HG02970 (cell line): Measurements from ENCODE around the gene EVC2.
"Not testable (repeated sequence)": the region's sequence is repeated elsewhere in the genome, so short reads cannot be mapped to it uniquely, and the experiment has no call there.

Experiments
- ATAC-seq: cut with Tn5 transposase; IDR thresholded peaks from one replicate; pipeline ENCODE4 v1.9.1; 2021; ENCODE audit warnings: mild to moderate bottlenecking, moderate library complexity, moderate number of reproducible peaks; ENCODE audit not compliant: unreplicated experiment, low FRiP score

The EVC2 gene

DNA sequence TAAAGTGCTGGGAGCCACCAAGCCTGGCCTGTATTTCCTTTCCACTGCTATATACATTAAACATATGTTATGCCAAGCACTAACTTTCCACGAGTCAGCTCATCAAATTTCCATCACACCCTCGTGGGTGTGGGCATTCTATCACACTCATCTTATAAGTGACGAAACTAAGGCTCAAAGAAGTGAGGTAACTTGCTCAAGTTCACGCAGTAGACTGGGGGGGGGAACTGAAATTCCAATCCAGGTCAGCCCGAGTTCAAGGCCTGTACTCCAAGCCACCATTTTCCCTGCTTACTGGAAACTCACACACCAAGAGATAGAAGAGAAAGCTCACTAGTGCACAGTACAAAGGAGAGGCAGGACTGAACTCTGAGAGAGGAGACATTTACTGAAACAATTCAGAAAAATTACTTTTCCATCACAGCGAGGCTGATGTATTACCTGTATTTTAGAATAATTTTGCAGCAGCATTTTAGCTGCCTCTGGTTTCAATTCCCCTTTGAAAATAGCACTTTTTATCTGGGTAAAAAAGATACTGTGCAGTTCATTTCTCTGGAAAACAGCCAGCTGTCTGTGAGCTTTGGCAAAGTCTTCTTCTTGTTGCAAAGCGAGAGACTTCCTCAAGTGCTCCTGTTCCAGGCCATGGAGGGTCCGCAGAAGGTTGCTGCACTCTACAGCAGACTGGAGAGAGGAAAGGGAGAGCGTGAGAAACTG, 76.8 kb downstream of the EVC2 start:
- ATAC-seq, result no peak

DNA sequence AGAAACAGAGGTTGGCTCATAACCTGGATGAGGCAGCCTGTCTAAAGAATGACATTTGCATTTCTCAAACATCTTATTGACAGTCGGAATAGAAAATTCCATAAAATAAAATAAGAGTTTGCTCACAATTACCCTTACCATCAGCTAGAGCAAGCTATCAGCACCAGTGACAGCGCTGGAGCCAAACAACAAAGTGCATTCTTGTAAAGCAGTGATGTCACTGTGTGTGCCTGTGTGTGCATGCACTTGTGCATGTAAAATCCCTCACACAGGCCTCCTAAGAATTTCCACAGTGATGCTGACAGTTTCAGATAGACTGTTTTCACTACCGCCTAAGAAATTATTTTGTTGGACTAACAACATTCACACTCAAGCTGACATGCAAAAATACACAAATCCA, 77.6 kb downstream of the EVC2 start:
- ATAC-seq, result no peak

DNA sequence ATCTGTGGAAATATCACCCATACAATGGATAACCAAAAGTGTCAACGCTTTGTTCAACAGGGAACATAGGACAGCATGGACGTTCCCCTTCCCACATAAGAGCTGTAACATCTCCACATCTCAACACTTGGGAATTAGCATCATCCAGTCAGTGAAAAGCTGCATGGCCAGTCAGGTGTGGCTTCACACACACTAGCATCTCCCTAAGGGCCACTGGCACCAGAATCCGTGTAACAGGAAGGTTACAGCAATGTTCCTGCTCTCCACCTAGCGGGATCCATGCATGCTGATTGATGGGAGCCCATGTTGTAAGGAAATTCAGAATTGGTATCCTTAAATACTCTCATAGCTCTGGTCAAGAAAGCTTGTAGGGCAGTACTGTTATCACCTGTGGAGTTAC, 78.8 kb downstream of the EVC2 start:
- ATAC-seq, result no peak

DNA sequence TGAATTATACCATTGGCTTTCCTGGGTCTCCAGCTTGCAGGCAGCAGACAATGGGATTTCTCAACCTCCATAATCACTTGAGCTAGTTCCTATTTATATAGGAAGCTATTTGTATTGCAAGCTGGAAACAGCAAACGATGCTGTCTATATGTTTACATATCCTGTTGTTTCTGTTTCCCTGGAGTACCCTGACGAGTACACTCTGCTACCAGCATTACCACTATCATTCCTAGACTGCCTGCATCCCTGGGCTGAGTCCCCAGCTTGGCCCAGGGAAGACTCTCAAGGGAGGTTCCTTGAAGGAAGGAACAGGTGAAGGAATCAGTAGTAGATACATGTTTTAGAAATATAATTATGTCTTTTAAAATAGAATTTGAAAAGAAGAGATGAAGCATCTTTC, 81.4 kb downstream of the EVC2 start:
- ATAC-seq, result no peak

DNA sequence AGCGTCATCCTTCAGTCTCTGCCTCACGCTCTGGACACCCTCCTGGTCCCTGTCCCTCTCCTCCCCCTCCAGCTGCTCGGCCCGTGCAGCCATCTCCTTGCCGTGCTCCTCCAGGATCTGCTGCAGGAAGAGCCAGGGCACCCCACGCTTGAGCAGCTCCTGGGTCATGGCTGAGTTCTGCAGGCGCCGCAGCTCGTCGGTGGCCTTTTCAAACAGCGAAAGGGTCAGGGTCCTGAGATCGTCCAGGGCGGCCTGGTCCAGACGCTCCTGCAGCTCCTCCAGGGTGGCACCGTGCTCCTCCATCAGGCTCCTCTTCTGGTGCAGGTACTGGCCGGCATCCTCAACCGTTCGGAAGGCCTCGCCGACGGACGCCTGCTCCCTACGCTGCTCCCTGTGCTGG, 85.8 kb downstream of the EVC2 start:
- no peak for ATAC-seq

DNA sequence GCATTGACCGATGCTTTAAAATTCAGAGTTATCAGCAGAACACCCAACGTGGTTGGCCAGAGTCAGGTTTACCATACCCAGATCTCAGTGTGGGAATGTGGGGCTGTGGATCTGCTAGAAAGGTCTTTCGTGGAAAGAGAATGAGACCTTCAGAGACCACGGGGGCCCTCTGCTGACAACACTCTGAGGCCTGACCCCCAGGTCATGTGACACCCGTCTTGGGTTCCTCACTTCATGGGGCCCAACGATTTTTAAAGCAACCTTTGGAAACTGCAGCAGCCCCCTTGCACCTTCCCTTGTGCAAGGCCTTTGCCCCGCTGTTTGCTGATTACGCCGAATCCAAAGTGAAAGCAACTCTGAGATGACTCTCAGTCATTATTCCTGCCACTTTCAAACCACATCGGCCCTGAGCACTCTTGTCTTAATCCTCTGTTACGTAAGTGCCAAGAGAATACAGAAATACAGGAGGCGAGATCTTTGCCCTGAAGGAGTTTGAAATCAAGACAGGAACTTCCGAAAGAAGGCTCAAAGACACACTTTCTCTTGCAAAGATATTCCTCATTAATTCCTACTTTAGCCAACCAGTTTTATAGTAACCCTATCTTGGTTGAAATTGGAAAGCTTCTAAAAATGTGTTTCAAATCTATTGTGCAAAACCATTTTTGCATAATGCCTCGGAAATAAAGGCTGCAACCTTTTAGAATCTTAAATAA, 88.3 kb downstream of the EVC2 start:
- ATAC-seq, result no peak

DNA sequence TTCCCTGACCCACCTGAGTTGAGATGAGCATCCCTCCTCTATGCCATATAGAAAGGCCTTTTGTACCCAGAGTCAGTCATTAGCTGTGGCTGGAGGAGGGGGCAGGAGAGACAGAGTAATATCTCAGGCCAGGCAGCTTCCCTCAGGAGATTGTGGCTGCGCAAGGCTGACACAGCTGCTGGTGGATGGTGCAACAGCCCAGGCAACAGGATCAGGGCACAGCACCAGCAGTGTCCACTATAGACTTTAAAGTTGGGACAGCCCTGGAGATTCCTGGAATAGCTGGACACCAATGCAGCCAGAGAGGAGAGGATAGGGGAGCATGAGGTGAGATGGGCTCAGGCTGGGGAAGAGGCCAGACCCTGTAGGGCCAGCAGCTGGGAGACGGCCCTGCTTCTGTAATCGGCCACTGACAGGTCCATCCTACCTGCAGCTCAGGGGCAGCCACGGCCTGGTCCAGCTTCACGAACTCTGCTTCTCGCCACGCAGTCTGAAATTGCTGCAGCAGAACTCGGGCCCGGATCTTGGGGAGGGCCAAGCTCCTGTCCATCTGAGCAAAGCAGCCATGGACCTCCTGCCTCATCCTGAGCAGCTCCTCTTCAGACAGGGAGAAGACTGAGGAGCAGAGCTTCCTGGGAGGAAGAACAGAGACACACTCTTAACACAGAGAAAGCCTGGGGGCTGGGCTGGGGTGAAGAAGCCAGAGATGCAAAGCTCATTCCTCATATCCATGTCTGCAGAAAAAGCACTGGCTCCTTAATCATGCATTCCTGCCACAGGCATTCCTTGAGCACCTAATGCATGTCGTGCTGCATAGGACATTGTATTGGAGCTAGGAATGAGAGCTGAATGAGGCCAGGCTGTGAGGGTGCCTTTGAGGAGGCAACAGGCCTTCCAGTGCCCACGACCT, 90.1 kb downstream of the EVC2 start:
- ATAC-seq, result no peak

DNA sequence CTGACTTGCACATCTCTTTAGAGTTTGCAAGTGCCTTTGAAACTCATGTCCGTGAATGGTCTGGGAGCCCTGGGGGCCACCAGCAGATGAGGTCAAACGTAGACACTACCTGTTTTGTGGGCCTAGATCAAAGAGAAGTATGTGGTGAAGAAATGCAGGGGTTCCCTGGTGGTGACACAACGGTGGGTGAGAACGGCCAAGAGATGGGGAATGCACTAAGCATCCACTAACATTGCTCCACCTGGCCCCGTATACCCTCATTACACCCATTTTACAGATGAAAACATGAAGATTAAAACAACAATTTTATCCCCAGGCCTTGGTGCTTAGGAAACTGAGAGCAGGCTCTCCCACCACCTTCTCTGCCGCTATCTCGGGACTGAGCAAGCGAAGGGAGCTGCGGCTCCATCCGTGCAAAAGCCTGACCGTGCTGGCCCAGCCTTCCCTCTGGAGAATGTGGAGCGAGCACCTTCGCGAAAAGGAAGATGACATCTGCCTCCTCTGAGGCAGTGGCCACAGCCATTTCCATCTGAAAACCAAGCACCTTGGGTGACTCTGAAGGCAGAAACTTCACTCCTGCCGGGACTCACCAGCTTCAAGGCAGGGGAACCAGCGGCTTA, 91.9 kb downstream of the EVC2 start:
- no peak for ATAC-seq

DNA sequence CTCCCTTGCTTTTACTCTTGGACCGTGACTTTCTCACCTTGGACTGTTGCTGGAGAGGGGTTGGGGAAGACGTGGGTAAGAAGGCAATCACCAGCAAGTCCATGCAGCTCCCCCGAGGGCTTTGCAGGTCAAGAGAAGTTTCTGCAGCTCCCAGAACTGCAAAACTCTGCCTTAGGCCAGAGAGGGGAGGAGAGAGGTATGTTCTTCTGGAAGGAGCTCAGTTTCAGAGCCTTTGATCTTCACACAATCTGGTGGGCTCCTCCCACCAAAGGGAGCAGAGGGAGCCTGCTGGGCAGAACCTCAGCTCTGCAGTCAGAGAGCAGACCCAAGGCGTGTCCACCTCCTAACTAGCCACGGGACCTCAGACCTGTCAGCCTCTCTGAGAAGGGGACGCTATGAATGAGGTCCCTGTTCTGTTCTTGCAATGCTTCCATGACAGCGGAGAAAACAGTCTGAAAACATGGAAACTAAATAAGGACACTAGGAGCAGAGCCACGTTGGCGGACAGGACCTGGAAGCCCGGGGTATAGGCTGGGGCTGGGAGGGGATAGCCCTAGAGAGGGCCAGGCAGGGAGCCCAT, 92.8 kb downstream of the EVC2 start:
- no peak for ATAC-seq

DNA sequence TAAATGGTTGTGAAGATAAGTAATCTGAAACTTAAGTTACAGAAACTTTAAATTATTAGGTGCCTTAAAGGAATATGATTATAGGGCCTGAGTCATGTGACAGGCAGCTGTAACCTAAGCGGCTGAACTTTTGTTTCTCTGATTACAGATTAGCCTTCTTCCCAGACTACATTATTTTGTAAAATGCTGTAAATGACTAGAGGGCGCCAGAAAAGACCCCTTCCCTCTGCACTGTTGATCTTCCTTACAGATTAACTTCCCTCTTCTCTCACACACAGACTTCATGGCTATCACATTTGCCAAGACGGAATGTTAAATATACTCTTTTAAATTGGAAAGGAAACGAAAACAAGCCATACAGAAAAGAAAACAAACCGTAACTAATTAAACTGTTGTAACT, 96.6 kb downstream of the EVC2 start:
- ATAC-seq, result no peak

DNA sequence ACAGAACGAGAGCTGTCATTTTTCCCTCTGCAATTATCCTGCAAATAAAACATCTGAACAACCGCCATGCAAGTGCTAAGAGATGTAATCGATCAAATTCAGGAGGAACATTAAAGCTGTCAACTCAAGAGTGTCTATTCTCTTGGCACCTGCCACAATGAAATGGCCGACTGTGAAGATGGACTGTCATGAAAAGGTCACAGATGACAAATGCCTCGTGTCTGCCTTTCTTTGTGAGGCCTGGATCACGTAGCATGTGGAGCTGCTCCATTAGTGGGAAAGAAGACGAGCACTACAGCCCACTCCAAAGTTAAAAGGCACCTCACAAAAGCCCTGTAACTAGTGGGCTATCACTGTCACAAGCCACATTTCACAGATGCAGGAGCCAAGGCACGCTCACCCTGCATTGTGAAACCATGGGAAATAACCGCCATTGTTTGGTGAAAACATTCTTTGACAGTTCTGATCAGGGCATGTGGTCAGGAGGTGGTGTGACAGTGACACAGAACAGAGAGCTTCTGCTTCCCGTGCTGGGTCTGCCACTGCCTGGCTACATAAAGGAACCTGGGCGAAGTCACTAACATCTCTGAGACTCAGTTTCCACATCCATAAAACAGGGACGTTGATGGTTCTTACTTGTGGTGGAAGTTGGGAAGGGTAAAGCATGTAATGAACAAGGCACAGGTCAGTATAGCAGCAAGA, 98.9 kb downstream of the EVC2 start:
- no peak for ATAC-seq

DNA sequence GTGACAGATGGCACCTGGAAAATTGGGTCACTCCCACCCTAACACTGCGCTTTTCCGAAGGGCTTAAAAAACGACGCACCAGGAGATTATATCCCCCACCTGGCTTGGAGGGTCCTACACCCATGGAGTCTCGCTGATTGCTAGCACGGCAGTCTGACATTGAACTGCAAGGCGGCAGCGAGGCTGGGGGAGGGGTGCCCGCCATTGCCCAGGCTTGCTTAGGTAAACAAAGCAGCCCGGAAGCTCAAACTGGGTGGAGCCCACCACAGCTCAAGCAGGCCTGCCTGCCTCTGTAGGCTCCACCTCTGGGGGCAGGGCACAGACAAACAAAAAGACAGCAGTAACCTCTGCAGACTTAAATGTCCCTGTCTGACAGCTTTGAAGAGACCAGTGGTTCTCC, 114.5 kb downstream of the EVC2 start:
- ATAC-seq, result not testable (repeated sequence)

DNA sequence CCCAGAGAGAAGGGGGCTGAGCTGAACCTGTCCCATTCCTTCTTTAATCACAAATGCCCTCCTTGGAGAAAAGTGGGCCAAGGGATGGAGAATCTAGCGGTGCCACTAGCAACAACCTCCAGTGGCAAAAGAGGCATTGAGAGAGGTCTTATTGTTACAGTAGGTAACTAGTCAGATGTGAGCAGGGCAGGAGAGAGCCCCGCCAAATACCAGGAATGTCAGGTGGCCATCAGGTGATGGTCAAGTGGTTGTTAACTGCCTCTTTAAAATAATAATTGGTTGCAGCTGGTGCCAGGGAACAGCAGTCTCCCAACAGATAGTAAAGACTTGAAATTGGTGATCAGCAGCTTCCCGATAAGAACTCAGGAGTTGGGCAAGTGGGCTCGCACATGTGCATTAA, 116.1 kb downstream of the EVC2 start:
- no peak for ATAC-seq

DNA sequence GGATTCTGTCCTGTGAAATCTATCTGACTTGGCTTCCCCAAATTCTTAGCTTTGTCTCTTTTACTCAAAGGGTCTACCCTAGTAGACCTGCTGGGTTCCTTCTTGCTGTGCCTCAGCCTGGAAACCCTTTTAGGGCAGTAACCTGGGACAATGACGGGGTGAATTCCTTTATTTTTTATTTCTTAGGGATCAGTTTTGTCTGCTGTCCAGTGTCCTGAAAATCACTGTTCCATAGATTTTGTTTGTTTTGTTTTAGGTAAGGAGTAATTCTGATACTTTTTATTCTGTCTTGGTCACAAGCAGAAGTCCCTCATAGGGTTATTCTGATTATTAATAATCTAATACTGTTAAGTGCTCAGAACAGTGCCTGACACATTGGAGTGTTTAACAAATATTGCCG, 118.9 kb downstream of the EVC2 start:
- ATAC-seq, result no peak

DNA sequence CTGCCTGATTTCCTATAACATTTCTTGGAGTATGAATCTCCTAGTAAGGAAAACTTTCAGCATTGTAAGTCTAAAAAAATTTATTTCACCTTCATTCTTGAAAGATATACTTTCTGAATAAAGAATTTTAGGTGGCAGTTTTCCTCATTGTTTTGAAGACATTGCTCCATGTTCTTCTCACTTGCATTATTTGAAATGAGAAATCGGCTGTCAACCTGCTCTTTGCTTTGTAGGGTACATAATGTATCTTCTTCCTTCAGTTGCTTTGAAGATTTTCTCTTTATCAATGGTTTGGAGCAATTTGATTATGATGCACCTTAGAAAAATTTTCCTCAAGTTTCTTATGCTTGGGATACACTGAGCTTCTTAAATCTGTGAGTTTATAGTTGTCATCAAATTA, 120.3 kb downstream of the EVC2 start:
- ATAC-seq, result no peak

DNA sequence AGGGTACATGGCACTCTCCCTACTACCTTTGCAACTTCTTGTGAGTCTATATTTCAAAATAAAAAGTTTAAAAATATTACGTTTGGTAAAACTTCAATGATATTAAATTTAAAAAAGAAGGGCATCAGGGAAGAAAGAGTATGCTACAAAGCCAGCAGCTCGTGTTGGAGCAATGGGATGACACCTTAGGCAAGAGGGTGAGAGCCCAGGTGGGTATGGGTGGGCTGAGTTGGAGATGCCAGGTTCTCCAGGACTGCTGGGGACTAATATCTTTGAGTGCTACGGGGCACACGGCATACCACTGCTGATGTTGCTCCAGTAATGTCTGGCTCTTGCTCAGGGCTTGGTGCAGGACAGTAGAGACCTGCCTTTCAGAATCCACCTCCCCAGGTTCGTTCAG, 132.4 kb downstream of the EVC2 start:
- ATAC-seq, result no peak

DNA sequence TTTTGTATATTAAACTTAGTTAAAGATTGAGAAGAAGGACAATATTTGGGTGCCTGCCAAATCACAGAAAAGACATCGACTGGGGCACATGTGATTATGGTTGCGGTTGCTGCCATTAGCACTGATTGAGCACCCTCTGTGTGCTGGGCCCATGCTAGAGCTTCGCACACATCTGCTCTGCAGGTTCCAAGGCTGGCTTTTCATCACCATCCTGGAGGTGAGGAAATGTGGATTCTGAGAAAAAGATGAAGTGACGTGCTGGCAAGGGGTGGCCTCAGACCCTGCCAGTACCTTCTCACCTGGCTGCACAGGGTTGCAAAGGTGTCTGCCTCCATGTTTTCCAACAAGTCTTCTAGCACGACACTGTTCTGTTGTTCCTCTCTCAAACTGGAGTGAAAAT, 134.0 kb downstream of the EVC2 start:
- ATAC-seq, result no peak

DNA sequence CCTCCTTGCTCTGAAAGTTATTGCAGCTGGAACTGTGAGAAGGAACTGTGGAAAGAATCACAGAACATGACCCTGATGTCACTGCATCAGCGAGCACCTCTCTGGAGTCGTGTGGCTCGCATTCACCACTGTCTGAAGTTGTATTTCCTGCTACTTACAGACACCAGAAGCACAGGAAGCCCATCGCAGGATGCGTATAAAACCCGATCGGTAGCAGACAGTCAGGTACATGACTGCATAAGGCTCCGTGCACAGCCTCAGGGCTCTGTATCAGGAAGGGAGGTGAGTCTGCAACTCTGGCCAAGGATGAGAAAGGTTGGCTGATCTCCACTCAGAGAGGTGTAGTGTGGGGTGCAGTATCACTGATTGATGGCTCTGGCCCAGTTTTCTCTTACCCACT, 134.4 kb downstream of the EVC2 start:
- no peak for ATAC-seq

DNA sequence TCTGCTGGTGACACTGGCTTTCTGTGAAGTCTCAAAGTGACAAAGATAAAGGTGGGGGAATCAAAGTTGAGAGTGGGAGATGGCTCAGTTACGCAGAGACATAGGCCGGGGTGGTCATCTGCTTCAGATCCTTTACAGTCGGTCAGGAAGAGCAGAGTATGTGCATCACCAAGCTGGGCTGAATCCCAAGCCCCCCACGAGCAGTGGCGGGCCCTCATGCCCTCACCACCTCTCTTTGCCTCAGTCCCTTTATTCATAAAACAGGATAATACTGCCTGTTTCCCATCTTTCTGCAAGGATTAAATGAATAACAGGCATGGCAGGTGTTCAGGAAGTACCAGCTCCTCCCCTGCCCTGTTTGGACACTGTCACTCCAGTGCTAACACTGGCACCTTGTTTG, 135.6 kb downstream of the EVC2 start:
- ATAC-seq, result no peak

DNA sequence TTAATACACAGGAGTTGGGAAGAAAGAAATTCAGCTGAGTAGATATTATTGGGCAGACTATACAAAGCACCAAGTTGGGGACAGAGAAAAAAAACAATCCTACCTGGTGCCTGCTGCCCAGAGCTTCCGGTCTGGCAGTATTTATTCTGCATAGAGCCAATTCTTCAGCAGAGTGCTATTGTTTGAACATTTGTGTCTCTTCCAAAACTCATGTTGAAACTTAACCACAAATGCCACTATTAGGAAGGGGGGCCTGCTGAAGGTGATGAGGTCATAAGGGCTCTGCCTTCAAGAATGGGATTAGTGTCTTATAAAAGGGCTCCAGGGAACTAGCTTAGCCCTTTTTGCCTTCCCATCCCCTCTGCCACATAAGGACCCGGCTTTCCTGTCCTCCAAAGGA, 136.2 kb downstream of the EVC2 start:
- ATAC-seq, result no peak
